NCI-H1105 treated with DMSO at 0.1 percent for 48 hours (cell line): ENCODE measurements around the gene CUX1.
"Not testable (repeated sequence)": the region's sequence is repeated elsewhere in the genome, so short reads cannot be mapped to it uniquely, and the experiment has no call there.

Experiments
- DNase-seq: peaks from one replicate; lab custom pipeline; 2025; lab: John Stamatoyannopoulos, UW

Gene CUX1

GRCh38 chr7:102008535-102009262 is 191.3 kb downstream of the CUX1 start:
- peak; percentile 83 for DNase-seq

- DNase-seq = no peak
Measured at GRCh38 chr7:102009628-102010027, 192.2 kb downstream of the CUX1 start.

GRCh38 chr7:102012112-102012830 is 194.8 kb downstream of the CUX1 start:
- DNase-seq = not testable (repeated sequence)

- DNase-seq = no peak
Measured at GRCh38 chr7:102012941-102013461, 195.6 kb downstream of the CUX1 start.

- DNase-seq = no peak
Measured at GRCh38 chr7:102018876-102019275, 201.4 kb downstream of the CUX1 start.

GRCh38 chr7:102019461-102019860 is 202.0 kb downstream of the CUX1 start:
- no peak for DNase-seq

GRCh38 chr7:102021841-102022618 is 204.6 kb downstream of the CUX1 start:
- DNase-seq = no peak

- DNase-seq = no peak
Measured at GRCh38 chr7:102024005-102024768, 206.8 kb downstream of the CUX1 start.

GRCh38 chr7:102024769-102025391 is 207.5 kb downstream of the CUX1 start:
- no peak for DNase-seq

GRCh38 chr7:102025777-102026176 is 208.4 kb downstream of the CUX1 start:
- DNase-seq = not testable (repeated sequence)

GRCh38 chr7:102028206-102028826 is 210.9 kb downstream of the CUX1 start:
- no peak for DNase-seq

GRCh38 chr7:102029616-102030015 is 212.2 kb downstream of the CUX1 start:
- DNase-seq = no peak

- DNase-seq = no peak
Measured at GRCh38 chr7:102030696-102031095, 213.3 kb downstream of the CUX1 start.

- no peak for DNase-seq
Measured at GRCh38 chr7:102036958-102037357, 219.5 kb downstream of the CUX1 start.

- no peak for DNase-seq
Measured at GRCh38 chr7:102039706-102040105, 222.3 kb downstream of the CUX1 start.

- no peak for DNase-seq
Measured at GRCh38 chr7:102040569-102040968, 223.1 kb downstream of the CUX1 start.

- no peak for DNase-seq
Measured at GRCh38 chr7:102042016-102042656, 224.7 kb downstream of the CUX1 start.

- DNase-seq = not testable (repeated sequence)
Measured at GRCh38 chr7:102042796-102043195, 225.4 kb downstream of the CUX1 start.

GRCh38 chr7:102044641-102044983 is 227.2 kb downstream of the CUX1 start:
- no peak for DNase-seq

GRCh38 chr7:102044984-102045673 is 227.7 kb downstream of the CUX1 start:
- peak; percentile 92 for DNase-seq
